HG03520 (cell line): Measurements from ENCODE around the gene HLF.

Experiments
- ATAC-seq: cut with Tn5 transposase; IDR thresholded peaks from one replicate; pipeline ENCODE4 v1.9.1; 2021; ENCODE audit warnings: mild to moderate bottlenecking, moderate library complexity; ENCODE audit not compliant: unreplicated experiment

Gene HLF

DNA sequence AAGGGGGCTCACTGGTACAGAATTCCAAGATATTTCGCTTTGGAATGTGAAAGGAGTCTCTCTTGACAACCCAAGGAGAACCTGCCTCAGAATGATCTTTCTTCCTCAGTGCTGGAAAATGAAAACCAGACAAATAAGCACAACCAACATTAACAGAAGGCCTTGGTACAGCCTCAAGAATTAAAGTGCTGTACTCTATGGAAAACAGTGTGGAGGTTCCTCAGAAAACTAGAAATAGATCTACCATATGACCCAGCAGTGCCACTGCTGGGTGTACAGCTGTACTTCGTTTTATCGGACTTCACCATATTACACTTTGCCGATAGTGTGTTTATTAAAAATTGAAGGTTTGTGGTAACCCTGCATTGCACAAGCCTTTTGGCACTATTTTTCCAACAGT lies 25.2 kb downstream of the HLF start:
- ATAC-seq = no peak

DNA sequence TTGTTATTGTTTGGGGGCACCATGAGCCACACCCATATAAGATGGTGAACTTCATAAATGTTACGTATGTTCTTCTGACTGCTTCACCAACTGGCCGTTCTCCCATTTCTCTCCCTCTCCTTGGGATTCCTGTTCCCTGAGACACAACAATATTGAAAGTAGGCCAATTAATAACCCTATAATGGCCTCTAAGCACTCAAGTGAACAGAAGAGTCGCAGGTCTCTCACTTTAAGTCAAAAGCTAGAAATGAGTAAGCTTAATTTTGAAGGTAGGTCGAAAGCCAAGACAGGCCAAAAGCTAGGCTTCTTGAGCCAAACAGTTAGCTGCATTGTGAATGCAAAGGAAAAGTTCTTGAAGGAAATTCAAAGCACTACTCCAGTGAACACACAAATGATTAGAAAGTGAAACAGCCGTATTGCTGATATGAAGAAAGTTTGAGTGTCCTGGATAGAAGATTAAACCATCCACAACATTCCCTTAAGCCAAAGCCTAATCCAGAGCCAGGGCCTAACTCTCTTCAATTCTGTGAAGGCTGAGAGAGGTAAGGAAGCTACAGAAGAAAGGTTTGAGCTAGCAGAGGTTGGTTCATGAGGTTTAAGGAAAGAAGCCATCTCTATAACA lies 25.8 kb downstream of the HLF start:
- no peak for ATAC-seq

DNA sequence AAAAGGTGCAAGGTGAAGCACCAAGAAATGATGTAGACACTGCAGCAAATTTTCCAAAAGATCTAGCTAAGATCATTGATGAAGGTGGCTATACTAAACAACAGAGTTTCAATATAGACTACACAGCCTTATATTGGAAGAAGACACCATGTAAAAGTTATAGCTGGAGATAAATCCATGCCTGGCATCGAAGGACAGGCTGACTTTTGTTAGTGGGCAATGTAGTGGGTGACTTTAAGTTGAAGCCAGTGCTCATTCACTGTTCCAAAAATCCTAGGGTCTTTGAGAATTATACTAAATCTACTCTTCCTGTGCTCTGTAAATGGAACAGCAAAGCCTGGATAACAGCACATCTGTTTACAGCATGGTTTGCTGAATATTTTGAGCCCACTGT lies 26.4 kb downstream of the HLF start:
- ATAC-seq = no peak

DNA sequence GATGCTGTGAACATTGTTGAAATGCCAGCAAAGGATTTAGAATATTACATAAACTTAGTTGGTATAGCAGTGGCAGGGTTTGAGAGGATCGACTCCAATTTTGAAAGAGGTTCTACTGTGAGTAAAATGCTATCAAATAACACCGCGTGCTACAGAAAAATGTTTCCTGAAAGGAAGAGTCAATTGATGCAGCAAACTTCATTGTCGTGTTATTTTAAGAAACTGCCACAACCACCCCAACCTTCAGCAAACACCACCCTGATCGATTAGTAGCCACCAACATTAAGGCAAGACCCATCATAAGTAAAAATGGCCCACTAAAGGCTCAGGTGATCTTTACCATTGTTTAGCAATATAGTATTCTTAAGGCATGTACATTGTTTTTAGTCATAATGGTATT lies 27.3 kb downstream of the HLF start:
- no peak for ATAC-seq

DNA sequence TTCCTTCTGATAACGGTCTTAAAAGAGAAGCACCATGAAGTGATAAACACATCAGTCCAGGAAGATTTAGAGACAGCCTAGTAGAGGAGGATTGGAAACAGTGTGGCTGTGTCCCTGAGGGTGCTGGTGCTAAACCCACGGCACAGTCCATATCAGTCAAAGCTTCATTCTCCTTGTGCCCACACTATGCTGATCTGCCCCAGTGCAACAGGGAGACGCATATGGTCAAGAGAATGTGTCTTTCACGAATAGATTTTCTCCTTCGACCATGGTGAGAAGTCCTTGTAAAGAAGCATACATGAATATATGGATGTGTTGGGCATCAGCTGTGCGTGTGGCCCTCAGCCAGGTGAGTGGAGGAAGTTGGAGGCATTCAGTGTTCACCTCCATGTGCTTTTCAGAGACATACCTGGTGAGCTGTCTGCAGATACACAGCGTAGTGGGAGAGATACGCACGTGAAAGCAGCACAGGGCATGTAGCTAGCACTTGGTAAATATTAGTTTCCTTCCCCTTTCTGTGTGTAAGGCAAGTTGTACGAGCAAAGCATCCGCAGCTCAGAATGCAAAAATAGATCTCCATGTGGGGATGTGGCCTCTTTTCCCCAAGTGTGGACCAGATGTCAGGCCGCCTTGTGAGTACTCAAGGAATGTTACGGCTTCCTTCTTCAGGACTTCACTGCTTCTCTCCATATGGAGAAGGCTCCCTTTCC lies 29.4 kb downstream of the HLF start:
- no peak for ATAC-seq

DNA sequence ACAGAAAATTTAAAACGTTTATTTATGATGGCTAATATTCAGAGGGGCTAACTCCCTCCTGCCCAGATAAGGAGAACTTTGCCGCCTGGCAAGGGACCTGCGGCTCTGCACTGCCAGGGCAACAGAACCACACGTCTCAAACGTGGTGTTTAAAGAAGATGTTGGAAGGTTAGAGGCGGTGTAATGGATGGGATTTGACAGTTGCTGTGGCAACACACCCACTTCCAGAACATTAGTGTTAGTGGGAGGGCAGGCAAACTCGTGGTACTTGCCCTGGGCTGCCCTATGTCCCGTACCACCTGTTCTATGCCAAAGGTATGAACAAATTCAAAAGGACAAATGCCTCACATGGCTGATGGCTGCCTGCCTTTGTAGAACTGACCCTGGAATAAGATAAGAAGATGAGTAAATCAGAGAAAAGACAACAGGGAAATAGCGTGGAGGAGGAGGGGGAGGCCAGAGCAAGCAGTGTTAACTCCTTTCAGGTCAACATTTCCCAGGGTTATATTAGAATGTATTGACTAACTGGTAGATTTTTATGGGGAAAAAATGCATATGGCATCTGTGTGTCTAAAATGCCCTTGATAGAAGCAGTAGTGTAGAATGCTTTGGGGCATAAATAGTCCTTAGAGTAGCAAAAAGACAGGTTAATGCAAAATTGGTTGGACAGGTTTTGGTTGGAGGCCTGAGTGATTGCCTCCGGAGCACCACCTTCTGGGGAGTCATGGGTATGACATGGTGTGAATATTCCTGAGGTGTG lies 30.8 kb downstream of the HLF start:
- ATAC-seq = peak; percentile 78

GRCh38 chr17:55296171-55296695 lies 31.5 kb downstream of the HLF start:
- no peak for ATAC-seq

- no peak for ATAC-seq
Observed at GRCh38 chr17:55296699-55297098, 31.9 kb downstream of the HLF start.

DNA sequence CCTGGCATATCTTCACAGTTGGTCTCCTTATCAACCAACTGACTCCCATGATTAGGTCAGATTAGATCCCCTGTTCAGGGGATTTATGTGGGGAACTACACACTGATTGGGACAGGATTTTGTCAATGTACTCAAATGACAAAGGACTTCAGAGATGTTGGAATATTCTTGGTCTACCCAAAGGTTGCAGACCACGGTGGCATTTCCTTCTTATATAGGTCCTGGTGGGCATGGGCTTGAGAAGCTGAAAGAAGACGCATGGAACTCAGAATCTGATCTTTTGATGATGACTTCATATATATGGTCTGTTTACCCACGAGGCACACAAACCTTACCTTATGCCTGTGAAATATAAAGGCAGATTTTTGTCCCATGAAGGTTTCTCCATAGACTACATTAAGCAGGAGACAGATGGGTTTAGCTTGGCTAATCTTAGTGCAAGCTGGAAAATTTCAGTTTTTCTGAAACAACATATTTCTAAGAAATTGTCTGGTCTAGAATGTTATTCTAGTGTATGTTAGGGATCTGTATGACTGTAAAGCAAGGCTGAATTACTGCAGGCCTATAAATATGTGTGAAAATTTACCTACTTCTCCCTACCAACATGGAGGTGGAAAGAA lies 33.5 kb downstream of the HLF start:
- no peak for ATAC-seq

DNA sequence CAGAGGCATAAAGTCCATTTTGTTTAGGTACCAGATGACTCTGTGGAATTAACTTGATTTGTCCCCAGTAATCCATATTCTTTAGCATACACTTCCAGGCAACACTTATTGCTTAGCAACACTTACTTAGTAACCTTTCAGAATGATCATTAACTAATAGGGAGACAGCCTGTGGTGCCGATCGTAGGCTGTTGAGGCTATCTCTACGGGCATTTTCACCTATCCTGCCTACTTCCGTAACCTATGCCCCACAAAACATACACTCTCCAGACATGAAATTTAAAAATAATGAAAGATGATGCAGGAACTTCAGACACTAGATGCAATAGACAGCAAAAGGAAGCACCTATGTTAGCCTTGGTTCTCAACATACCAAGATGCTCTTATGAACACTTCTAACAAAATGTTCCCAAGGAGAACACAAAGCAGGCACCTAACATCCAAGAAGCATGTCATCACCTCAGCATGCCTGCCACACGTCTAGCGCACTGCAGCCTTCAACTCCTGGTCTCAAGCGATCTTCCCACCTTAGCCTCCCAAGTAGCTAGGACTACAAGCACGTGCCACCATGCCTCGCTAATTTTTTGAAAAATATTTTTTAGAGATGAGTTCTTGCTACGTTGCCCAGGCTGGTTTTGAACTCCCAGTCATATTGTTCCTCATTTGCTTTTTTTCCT lies 34.5 kb downstream of the HLF start:
- ATAC-seq = no peak

DNA sequence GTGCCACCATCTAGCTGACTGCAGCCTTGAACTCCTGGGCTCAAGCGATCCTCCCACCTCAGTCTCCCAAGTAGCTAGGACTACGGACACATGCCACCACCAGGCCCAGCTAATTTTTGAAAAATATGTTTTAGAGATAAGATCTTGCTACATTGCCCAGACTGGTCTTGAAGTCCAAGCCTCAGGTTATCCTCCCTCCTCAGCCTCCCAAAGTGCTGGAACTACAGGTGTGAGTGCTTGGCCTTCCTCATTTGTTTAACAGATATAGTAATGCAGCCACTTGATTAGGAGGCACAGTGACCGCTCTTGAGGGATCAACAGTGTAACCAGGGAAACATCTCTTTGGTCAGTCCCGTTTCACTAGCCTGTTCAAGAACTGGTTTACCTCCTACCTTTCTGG lies 35.1 kb downstream of the HLF start:
- ATAC-seq = no peak

DNA sequence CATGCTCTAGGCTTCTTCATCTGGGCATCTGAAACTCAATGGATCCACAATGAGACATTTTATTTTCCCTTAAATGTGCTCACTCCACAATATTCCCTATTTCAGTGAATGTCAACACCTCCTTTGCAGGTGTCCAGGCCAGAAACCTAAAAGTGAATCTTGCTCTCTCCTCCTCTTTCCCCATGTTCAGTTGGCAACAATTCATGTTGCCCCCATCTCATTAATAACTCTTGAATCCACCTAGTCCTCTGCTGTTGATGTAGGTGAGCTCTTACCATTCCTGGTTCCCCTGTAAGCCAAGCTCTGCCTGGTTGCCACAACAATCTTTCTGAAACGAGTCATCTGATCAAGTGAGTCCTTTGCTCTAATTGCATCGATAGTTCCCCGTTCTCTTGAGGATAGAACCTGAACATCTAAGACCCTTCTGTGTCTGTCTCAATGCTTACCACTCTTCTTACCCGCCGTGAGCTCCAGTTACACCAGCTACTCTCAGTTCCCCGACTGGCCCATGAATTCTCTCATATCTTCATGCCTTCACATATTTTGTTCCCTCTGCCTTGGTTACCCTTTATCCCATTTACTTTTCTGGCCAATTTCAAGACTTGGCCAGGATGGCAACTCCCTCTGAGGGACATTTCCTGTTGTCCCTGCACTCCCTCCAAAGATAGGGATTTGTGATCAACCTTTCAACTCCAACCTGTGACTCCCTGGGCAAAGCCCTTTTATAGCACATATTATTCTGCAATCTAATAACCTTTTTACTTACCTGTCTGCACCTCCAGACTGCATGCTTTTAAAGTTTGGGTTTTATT lies 35.9 kb downstream of the HLF start:
- no peak for ATAC-seq

GRCh38 chr17:55301521-55302406 lies 37.0 kb downstream of the HLF start:
- ATAC-seq = no peak

DNA sequence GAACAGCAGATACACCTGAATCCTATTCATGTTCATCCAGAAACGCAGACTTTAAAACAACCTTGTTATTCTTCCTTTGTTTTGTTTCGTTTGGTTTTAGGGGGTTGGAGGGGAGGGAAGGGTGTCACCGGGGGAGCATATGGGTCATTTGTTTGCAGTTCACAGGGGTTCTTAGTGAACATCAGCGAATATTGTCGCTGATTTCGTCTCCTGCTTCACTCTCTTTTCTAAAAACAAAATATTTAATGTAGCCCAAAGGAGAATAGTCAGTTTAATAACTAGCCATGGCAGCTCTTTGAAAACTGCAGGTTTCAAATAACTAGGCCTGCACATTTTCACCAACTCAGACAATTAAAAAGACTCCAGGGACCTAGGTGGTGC lies 37.6 kb downstream of the HLF start:
- ATAC-seq = no peak

DNA sequence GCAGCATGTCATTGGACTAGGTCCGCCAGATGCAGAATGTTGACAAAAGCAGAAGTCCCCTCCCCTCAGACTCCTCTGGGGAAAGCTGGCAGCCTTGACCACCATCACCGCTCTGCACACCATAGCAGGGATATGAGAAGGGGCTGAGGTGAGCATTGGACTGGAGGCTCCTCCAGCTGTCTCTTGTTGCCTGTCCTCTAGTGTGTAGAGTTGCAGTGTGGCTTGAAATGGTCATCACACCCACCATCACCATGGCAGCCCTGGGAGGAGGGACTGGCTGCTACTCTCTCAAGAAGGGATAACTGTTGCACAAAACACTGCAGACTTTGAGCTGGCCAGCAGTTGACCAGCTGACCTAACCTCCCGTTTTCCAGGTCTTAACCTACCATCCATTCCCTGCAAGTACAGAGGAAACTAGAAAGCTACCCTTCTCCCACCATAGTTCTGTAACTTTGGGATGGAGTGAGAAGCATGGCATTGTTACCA lies 38.3 kb downstream of the HLF start:
- ATAC-seq = no peak

GRCh38 chr17:55303701-55304145 lies 39.0 kb downstream of the HLF start:
- ATAC-seq = no peak

DNA sequence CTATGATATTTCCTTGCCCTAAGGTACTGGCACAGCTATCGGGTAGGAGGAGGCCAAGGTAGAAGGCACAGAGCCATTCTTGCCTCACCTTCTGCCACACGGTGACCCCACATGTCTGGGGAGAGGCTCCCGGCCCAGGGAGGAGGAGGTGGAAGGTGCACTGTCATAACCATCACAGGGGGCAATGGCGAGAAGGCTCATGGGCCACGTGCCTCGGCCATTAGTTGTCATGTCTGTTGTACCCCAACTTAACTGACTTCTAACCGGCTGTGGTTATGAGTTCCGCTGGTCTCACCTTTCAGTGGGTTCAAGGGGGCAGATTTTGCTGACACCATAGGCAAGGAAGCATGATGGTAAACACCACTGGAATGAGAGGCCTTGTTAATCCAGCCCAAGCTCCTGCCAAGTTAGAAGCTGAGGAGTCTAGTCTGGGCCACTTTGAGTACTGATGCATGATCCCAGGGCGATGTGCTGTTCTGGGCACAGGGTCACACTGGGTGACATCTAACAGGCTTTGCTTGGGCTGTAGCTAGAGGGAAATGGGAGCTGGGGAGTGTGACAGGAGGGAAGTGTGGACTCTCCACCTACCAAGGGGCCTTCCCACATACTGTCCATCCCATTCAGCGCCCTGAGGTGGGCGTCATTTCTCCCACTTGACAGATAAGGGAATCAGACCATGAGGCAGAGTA lies 39.6 kb downstream of the HLF start:
- ATAC-seq = no peak

GRCh38 chr17:55305321-55306087 lies 40.7 kb downstream of the HLF start:
- ATAC-seq = no peak
